HG03457 (cell line): ENCODE data around the gene HOXD10.

ENCODE experiments used
- ATAC-seq: cut with Tn5 transposase; IDR thresholded peaks from one replicate; pipeline ENCODE4 v1.9.1; 2021; ENCODE audit warnings: moderate number of reproducible peaks; ENCODE audit not compliant: unreplicated experiment

The HOXD10 gene

DNA sequence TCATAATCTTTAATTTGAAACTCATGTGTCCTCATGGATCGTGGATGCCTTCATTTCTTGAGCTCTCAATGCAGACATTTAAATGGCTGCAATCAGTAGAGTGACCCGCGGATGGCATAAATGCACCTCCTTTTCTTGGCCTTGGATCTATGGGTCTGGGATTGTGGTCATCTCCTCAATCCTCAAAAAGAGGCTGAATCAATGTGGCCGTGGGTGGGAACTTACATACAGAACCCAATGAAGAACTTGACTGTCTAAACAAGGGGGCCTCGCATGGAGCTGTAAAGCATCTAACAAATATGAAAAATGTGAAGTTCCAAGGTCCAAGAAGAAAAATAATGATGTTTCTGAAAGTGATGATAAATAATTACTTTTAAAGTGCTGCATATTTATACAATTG is 21.2 kb upstream of the HOXD10 start:
- ATAC-seq = no peak

GRCh38 chr2:176096243-176096985 is 20.2 kb upstream of the HOXD10 start:
- no peak for ATAC-seq

DNA sequence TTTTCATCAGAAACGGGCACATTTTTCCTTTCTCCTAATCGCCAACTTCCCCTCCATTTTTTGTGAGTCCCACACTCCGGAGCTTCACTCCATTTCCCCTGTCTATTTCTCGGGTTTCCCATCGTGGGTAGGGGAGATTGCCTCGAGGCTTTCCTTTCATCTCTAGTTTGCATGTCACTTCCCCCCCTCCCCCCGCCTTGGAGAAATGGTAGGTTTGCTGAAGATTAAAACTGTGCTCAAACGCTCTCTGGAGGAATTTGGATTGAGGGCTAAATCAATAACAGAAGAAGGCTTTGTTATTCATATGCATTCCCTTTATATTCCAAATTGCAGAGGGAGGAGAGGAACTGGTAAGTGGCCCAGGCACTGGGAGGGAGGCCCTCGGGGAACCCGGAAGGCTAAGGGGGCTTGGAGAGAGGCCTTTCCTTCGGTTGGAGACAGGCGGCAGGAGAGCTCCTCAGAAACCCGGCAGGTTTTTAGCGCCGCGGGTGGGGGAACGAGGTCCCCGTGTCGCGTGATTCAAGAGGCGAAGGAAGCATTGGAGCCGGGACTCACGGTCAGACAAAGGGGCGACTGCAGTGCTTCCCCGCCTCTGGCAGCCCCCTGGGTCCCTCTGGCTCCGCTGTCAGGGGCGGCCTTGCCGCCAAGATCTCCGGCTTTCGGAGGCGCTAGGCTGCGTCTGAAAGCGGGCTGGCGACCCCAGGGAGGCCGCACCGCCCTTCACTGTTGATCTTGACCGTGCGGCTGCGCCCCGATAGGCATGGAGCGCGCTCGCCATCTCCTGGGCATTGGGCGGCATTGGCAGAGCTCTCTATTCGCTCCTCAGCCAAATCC is 19.4 kb upstream of the HOXD10 start:
- peak; percentile 65 for ATAC-seq

- no peak for ATAC-seq
These were observed 18.7 kb upstream of the HOXD10 start for GRCh38 chr2:176097820-176098365.

GRCh38 chr2:176098366-176099158 is 18.0 kb upstream of the HOXD10 start:
- no peak for ATAC-seq

- no peak for ATAC-seq
These were observed 17.3 kb upstream of the HOXD10 start for GRCh38 chr2:176099159-176099727.

DNA sequence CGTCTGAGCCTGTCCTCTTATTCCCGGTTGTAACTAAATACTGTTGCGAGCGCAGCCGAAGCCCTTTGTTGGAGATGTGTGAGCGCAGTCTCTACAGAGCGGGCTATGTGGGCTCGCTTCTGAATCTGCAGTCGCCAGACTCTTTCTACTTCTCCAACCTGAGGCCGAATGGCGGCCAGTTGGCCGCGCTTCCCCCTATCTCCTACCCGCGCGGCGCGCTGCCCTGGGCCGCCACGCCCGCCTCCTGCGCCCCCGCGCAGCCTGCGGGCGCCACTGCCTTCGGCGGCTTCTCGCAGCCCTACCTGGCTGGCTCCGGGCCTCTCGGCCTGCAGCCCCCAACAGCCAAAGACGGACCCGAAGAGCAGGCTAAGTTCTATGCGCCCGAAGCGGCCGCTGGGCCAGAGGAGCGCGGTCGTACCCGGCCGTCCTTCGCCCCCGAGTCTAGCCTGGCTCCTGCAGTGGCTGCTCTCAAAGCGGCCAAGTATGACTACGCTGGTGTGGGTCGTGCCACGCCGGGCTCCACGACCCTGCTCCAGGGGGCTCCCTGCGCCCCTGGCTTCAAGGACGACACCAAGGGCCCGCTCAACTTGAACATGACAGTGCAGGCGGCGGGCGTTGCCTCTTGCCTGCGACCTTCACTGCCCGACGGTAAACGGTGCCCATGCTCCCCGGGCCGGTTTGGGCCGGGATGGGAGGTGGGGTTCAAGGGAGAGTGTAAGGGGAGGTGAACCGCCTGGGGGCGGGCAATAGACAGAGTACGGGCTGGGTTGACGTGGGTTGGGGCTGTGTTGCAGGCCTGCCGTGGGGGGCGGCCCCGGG is 16.6 kb upstream of the HOXD10 start, which contains the start of gene HOXD12:
Gene HOXD12, plus strand, starts transcription at position 68 of the 819 bp plus-strand sequence. Its CDS starts 7 bp downstream, at position 75.
- ATAC-seq = no peak

GRCh38 chr2:176100547-176101140 is 15.9 kb upstream of the HOXD10 start:
- ATAC-seq = no peak

- no peak for ATAC-seq
These were observed 15.3 kb upstream of the HOXD10 start for GRCh38 chr2:176101216-176101830.

GRCh38 chr2:176101842-176102241 is 14.7 kb upstream of the HOXD10 start:
- no peak for ATAC-seq

GRCh38 chr2:176102309-176102866 is 14.2 kb upstream of the HOXD10 start:
- ATAC-seq = no peak

- ATAC-seq = no peak
These were observed 13.4 kb upstream of the HOXD10 start for GRCh38 chr2:176103194-176103593.

GRCh38 chr2:176103742-176104315 is 12.7 kb upstream of the HOXD10 start:
- ATAC-seq = no peak

DNA sequence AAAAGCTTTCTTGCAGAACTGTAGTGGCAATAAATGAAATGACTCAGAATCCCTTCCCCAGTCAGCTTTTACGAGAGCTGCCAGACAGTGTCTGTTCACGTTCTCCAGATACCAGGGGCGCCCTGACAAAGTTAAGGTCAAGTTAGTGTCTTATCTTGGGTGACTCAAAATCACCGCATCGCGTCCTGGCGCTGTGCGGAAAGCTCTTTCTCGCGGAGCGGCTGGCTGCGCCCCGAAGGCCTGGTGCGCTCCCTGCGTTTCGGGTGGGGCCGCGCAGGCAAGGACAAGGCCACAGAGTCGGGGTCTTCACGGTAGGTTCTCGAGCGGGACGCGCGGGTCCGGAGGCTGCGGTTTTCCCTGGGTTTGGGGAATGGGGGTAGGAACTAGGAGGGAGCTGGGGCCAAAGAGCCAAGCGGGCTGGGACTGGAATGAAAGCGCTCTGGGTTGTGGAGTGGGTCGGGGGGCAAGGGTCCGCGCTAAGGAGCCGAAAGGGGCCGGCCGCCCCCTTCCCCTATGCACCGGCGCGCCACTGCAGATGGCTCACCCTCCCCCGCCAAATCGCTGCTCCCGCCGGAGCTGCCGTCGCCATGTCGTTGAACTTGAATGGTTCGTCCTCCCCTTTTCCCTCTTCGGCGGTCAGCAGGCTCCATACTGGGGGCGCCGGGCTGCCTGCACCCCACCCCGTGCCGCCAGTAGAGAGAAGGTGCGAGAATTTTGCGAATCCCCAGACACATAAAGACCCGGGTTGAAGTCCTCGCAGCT is 12.1 kb upstream of the HOXD10 start:
- no peak for ATAC-seq

GRCh38 chr2:176105078-176105729 is 11.4 kb upstream of the HOXD10 start:
- no peak for ATAC-seq

DNA sequence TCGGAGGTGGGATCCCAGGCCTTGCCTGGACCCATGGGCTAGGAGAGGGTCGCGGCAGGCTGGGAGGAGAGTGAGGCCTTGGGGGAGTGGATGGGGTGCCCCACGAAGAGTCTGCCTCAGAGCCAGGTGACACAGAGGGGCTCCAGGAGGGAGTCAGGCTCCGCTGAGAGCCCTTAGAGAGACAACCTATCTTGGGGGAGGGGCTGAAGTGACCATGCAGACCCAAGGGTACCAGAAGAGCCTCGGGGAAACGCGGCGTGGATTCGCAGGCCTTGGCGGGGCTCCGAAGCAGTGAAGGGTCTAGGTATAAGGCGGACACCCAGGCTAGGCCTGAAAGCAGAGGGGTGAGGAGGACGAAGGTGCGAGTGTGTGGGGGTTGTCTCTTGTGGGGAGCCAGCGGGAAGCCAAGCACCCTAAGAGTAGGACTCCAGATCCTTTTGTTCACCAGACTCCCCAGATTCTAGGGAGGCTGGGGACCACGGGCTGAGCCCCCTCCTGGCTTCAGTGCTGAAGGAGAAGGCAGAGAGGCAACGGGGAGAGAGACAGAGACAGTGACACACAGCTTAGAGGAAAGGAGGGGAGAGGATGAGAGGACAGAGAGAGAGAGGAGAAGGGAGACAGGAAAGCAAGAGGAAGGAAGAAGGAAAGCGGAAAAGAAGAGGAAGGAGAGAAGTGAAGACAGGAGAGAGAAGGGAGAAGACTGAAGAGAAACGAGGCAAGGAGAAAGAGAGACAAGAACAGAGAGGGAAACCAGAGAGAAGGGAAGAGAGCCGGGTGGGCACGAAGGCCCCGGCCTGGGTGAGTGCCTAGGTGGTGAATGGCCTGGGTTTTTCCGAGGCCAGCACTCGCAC is 10.6 kb upstream of the HOXD10 start:
- no peak for ATAC-seq
